Skeletal muscle tissue (tissue), 4 donors: ENCODE measurements around the gene BIRC7. TPM values are rescaled to one million over a fixed set of nuclear protein-coding genes. Genes with fewer than 3 reads are reported as not detected.
A peak's percentile ranks its signal among the peaks of the same experiment; 100 is the strongest.
"Not testable (repeated sequence)": the region's sequence is repeated elsewhere in the genome, so short reads cannot be mapped to it uniquely, and the experiment has no call there.

ENCODE experiments used
- H3K27ac ChIP-seq: one replicate; pipeline ENCODE4 v1.7.0; 2013; ENCODE audit warnings: mild to moderate bottlenecking, low read depth, low read length, inconsistent platforms
- H3K27me3 ChIP-seq, 3 donors: one replicate each; pipeline ENCODE4 v1.7.0; 2013; ENCODE audit warnings: low read length in 3 of 3; ENCODE audit not compliant: control insufficient read depth in 3 of 3, insufficient read depth in 3 of 3
- H3K36me3 ChIP-seq, 3 donors: one replicate each; pipeline ENCODE4 v1.7.0; 2013; ENCODE audit warnings: low read length in 3 of 3; ENCODE audit not compliant: control insufficient read depth in 3 of 3, insufficient read depth in 3 of 3
- H3K4me1 ChIP-seq, 3 donors: one replicate each; pipeline ENCODE4 v1.7.0; 2013; ENCODE audit warnings: low read length in 3 of 3, mild to moderate bottlenecking in 3 of 3; ENCODE audit not compliant: control insufficient read depth in 3 of 3, insufficient read depth in 3 of 3
- H3K4me3 ChIP-seq, 3 donors: one replicate each; pipeline ENCODE4 v1.7.0; 2013; ENCODE audit warnings: low read length in 3 of 3
- H3K9ac ChIP-seq, 3 donors: one replicate each; pipeline ENCODE4 v1.7.0; 2013; ENCODE audit warnings: low read length in 3 of 3, mild to moderate bottlenecking in 3 of 3, moderate library complexity in 2 of 3, low read depth in 1 of 3
- H3K9me3 ChIP-seq, 3 donors: one replicate each; pipeline ENCODE4 v1.7.0; 2013; ENCODE audit warnings: low read length in 3 of 3; ENCODE audit not compliant: control insufficient read depth in 3 of 3
- total RNA-seq: library from RNA; depleted of rRNA; stranded (reverse); fragments of >200 nt; gene quantifications from one replicate; pipeline ENCODE4 v1.2.3, GENCODE V29; 2014
- donor health status: Osteomylitis.

Gene BIRC7
- total RNA-seq, 1 donor from 2014 or later: not detected

DNA sequence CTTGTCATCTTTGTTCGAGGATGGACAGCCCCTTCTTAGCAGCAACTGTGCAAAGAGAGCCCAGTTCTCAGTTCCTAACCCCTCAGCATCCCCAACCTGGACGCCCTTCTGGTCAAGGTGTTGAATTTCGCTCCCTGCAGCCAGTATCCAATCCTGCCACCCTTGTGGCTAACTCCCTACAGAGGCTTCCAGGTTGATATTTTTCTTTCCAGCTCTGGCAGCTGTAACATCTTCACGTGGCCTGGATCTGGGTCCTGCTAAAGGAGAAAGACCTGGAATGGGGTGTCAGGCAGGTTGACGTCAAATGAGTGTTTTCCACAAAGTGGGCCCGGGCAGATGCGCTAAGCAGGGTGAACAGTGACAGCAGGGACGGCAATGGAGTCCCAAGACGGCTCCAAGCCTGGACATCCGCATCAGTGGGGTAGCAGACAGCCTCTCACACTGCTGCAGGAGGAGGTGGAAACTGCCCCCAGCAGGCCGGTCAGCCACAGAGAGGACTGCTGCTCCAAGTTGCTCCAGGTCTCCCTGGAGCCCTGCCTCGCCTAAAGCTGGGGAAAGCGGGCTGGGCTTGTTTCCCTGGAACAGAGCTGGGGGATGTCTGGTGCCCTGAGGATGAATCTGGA is 18.7 kb upstream of the BIRC7 start:
- peak overlapping the region; percentile 75 to 87 (median 86) for H3K4me3 ChIP-seq
- peaks cover 17 to 22% (median 17%) of the 10 kb centered on the region in 3 donors for H3K36me3 ChIP-seq
- peaks cover 31 to 42% (median 35%) of the 10 kb centered on the region in 3 donors for H3K4me1 ChIP-seq
- peak overlapping the region; percentile 87 for H3K27ac ChIP-seq
- peaks cover 14 to 22% (median 18%) of the 10 kb centered on the region in 3 donors for H3K27me3 ChIP-seq
- H3K9ac ChIP-seq: peak overlapping the region; percentile 88 to 92 (median 89)
- no peaks in the 10 kb centered on the region for H3K9me3 ChIP-seq

DNA sequence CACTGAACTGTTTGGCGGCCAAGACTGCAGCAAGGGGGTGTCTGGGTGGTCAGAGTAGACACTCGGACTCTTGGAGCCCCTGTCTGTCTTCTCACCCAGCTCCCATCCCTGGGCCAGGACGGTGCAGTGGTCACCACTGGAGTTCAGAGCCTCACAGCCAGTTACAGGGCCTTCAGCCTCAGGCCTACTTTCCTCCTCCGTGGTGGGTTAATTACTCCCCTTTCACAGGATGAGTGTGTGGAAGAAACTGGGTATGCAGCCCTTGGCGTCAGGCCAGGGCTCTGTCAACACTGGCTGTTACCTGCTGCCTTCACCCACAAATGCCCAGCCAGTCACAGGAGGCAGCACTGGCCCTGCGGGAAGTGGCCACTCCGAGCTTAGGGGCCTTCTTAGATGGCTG is 18.0 kb upstream of the BIRC7 start:
- H3K4me3 ChIP-seq: no peak overlapping the region
- no peak overlapping the region for H3K9ac ChIP-seq
- H3K27me3 ChIP-seq: peaks cover 14 to 27% (median 19%) of the 10 kb centered on the region in 3 donors
- peaks cover 26 to 34% (median 28%) of the 10 kb centered on the region in 3 donors for H3K4me1 ChIP-seq
- no peaks in the 10 kb centered on the region for H3K9me3 ChIP-seq
- no peak overlapping the region for H3K27ac ChIP-seq
- H3K36me3 ChIP-seq: peaks cover 10 to 16% (median 15%) of the 10 kb centered on the region in 3 donors

DNA sequence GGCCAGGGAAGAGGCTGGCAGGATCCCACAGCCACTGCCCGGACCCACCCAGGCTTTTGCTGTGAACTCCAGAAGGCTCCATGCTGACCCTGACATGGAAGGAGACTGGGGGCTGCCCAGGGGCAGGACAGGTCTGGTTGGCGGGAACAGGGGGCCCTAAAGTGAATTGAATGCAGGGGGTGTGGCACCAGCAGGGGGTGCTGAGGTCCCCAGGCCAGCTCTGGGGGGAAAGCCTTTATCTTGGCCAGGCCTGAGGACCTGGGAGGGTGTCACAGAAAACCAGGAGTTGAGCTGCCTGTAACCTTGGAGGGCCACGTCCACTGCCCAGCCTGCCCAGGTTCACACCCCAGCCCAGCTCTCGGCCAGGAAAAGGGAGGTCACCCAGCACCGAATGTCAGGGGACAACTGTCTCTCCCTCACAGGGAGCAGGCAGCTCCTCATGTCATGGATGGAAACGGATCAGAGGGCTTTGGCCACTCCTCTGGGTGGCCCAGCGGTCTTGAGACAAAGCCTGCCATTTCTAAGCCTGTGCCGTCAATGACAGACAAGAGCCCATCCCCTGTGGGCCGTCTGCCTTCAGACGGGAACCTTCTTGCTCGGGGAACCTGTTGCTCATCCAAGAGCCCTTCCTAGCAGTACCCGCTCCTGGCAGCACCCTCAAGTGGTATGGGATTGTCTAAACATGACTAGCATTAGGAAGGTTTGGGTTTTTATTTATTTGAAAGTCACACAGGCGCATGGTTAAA is 16.8 kb upstream of the BIRC7 start:
- peaks cover 14 to 31% (median 19%) of the 10 kb centered on the region in 3 donors for H3K27me3 ChIP-seq
- H3K27ac ChIP-seq: no peak overlapping the region
- no peak overlapping the region for H3K9ac ChIP-seq
- H3K4me1 ChIP-seq: peaks cover 18 to 25% (median 20%) of the 10 kb centered on the region in 3 donors
- H3K36me3 ChIP-seq: peaks cover 2 to 8% (median 7%) of the 10 kb centered on the region in 3 donors
- no peak overlapping the region for H3K4me3 ChIP-seq
- no peaks in the 10 kb centered on the region for H3K9me3 ChIP-seq

DNA sequence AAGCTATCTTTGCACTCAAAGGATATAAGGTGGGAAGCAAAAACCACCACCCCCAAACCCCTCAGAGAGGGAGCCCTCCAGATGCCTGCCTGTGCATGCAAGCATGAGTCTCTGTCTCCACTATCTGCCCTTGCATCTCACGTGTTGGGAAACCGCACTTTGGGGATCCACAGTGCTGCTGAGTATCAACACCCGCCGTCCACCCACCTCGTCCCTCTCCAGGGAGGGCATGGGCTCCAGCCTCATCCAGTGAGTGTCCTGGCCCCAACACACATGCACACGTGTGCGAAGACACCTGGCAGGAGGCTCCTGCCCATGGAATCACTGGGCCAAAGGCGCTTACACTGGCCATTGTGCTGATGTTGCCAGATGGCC is 16.3 kb upstream of the BIRC7 start:
- Histone ChIP-seq H3K4me3 (no peak overlapping the region), H3K9me3 (no peaks in the 10 kb centered on the region), H3K27ac (no peak overlapping the region), H3K9ac (no peak overlapping the region), H3K4me1 (peaks cover 16 to 22% (median 17%) of the 10 kb centered on the region in 3 donors), H3K27me3 (peaks cover 14 to 31% (median 19%) of the 10 kb centered on the region in 3 donors), H3K36me3 (peaks cover 2 to 4% (median 3%) of the 10 kb centered on the region in 3 donors)

DNA sequence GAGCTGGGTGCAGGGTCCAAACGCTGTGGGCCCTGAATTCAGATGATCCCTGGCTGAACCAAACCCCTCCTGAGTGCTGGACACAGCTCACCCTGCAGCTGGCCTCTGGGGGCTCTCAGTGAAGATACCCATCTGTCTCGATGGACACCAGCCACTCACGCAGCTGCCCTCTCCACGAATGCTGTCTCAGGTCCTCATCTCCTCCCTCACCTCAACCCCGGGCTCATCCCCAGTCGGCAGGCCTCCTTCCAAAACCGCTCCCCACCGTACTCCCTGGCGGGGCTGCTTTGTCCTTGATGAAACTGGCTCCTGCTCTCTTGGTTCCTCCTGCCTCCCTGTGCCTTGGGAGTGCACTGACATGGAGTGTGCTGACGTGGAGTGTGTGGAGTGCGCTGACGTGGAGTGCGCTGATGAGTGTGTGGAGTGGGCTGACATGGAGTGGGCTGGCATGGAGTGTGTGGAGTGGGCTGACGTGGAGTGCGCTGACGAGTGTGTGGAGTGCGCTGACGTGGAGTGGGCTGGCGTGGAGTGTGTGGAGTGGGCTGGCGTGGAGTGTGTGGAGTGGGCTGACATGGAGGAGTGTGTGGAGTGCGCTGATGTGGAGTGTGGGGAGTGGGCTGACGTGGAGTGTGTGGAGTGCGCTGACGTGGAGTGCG is 15.7 kb upstream of the BIRC7 start:
- Histone ChIP-seq H3K4me1 (peaks cover 10 to 17% (median 13%) of the 10 kb centered on the region in 3 donors), H3K36me3 (peaks cover 0 to under 1% (median 0%) of the 10 kb centered on the region in 3 donors), H3K9me3 (no peaks in the 10 kb centered on the region), H3K27ac (no peak overlapping the region), H3K4me3 (no peak overlapping the region), H3K9ac (no peak overlapping the region), H3K27me3 (peaks cover 14 to 31% (median 19%) of the 10 kb centered on the region in 3 donors)

DNA sequence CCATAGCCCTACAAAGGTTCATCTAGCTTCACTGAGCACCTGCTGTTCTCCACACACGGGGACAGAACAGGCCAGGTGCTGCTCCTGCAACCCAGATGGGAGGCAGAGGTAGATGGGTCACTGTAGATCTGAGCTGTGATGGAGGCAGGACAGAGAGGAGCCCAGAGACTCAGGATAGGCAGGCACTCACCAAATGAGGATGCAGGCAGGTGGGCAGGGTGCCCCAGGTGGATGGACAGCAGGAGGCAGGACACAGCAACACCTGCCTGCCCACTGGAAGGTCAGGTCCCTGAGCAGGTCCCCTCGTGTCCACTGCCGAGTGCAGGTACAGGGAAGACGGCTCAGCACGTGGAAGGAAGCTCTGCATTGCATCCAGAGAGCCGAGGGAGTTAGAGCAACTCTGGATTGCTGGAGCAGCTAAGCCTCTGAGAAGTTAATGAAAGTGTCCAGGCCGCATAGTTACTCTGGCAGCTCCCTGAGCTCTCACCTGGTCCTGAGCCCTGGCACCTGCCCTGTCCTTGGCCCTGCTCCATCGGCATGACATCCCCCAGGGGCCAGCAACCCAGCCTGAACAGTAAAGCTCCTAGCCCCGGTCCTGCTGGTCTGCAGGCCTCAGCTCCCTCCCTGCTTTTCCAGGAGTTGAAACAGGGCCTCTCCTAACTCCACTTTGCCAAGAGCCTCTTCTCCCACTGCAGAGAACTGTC is 14.9 kb upstream of the BIRC7 start:
- no peaks in the 10 kb centered on the region for H3K9me3 ChIP-seq
- H3K27ac ChIP-seq: no peak overlapping the region
- H3K27me3 ChIP-seq: peaks cover 14 to 31% (median 19%) of the 10 kb centered on the region in 3 donors
- H3K4me3 ChIP-seq: no peak overlapping the region
- H3K9ac ChIP-seq: peak overlapping the region in 1 of 3 donors; percentile 8
- H3K36me3 ChIP-seq: no peaks in the 10 kb centered on the region
- peaks cover 6 to 13% (median 9%) of the 10 kb centered on the region in 3 donors for H3K4me1 ChIP-seq

DNA sequence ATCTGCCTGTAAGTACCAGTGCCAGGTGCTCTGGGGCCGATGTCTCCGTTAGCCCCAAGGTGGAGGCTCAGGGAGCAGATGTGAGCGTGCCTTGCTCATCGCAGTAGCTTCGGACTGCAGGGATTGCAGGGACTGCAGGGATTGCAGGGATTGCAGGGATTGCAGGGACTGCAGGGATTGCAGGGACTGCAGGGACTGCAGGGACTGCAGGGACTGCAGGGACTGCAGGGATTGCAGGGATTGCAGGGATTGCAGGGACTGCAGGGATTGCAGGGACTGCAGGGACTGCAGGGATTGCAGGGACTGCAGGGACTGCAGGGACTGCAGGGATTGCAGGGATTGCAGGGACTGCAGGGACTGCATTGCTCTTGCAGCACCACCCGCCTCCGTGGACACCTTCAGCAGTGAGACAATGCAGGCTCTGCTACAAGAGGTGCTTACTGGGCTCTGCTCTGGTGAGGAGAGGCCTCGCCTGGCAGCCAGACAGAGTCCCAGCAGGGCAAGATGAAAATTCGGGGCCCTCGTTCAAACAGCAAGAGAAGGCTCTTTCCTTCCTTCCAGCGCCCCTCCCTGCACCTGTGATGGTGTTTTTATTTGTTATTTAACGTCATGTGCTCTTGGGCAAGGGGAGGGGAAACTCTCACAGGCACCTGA is 14.2 kb upstream of the BIRC7 start:
- not testable (repeated sequence) for H3K27ac ChIP-seq, H3K9me3 ChIP-seq, H3K36me3 ChIP-seq, H3K9ac ChIP-seq, H3K4me3 ChIP-seq
- peaks cover 14 to 31% (median 19%) of the 10 kb centered on the region in 3 donors for H3K27me3 ChIP-seq
- peaks cover 5 to 11% (median 7%) of the 10 kb centered on the region in 3 donors for H3K4me1 ChIP-seq

DNA sequence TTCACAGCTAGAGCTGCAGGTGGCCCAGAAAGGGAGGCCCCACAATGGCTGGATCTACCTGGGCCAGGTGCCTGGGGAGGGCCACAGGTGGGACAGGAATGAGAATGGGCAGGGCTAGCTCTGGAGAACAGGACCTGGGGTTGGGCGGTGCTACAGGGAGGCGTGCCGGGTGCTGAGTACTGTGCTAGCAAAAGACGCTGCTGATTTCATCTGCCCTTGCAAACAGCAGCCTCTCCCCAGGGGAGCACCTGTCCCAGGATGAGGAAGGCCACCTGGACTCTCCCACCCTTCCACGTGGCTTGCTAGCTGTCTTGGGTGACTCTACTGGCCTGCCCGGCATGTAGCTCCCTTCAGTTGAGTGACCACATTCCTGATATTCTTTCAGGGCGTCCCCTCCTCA is 13.2 kb upstream of the BIRC7 start:
- H3K9me3 ChIP-seq: no peaks in the 10 kb centered on the region
- no peak overlapping the region for H3K27ac ChIP-seq
- H3K27me3 ChIP-seq: peaks cover 14 to 36% (median 19%) of the 10 kb centered on the region in 3 donors
- no peak overlapping the region for H3K4me3 ChIP-seq
- H3K9ac ChIP-seq: no peak overlapping the region
- no peaks in the 10 kb centered on the region for H3K36me3 ChIP-seq
- H3K4me1 ChIP-seq: peaks cover 0 to 3% (median 0%) of the 10 kb centered on the region in 3 donors

DNA sequence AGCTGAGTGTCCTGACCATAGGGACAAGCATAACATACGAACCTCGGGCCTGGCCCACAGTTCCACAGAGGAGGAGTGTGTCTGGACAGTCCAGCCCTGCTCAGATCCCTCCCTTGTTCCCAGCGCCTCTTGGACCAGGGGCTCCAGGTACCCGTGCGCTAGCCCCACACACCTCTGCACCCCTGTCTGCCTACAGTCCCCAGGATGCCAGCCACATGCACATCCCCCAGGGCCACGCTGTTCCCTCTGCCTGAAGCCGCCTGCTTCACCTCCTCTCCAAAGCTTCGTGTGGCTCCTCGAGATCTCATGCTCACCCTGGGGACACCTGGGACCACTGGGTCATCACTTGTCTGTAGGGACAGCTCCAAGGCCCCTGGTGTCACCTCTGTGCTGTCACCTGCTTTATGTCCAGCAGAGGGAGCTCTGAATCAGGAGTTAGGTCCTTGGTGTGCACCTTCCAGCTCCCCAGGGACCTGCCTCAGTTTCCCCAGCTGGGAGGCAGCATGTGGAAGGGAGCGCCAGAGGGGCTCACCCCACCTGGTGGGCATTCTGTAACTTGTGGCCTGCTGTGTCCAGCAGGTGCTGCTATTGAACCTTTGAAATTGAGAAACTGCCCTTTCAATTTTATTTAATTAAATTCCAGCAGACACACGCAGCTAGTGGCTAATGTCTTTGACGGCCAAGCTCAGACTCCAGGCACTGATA is 12.4 kb upstream of the BIRC7 start:
- Histone ChIP-seq H3K4me1 (peaks cover 0 to 3% (median 0%) of the 10 kb centered on the region in 3 donors), H3K36me3 (no peaks in the 10 kb centered on the region), H3K9me3 (no peaks in the 10 kb centered on the region), H3K27me3 (peaks cover 14 to 37% (median 21%) of the 10 kb centered on the region in 3 donors), H3K27ac (no peak overlapping the region), H3K4me3 (no peak overlapping the region), H3K9ac (no peak overlapping the region)
